K562 (cell line): ENCODE results near the gene SLC6A6. TPM values are rescaled to one million over a fixed set of nuclear protein-coding genes. Genes with fewer than 3 reads are reported as not detected.
A peak's percentile ranks its signal among the peaks of the same experiment; 100 is the strongest.

Experiments
- ATF7 ChIP-seq: fragments of 450-650 bp; IDR thresholded peaks from 2 replicates; pipeline ENCODE4 v1.7.1; 2014; ENCODE audit warnings: mild to moderate bottlenecking, moderate library complexity
- CTBP1 ChIP-seq: fragments of 450-650 bp; IDR thresholded peaks from 2 replicates; pipeline ENCODE4 v1.6.1; 2016; ENCODE audit warnings: borderline replicate concordance
- DPF2 ChIP-seq: fragments of 450-650 bp; IDR thresholded peaks from 2 replicates; pipeline ENCODE4 v1.6.1; 2016
- E2F4 ChIP-seq: sonication (generic); formaldehyde crosslinking; IDR thresholded peaks from 2 replicates; pipeline ENCODE4 v1.8.0; 2022; ENCODE audit warnings: mild to moderate bottlenecking, low read depth, missing genetic modification reagents
- ELF4 ChIP-seq: fragments of 450-650 bp; formaldehyde crosslinking; IDR thresholded peaks from 2 replicates; pipeline ENCODE4 v1.4.0; 2022; ENCODE audit warnings: missing genetic modification characterization
- ESRRB ChIP-seq: fragments of 250-450 bp; sonication (Bioruptor Pico); IDR thresholded peaks from 2 replicates; pipeline ENCODE4 v1.5.0; 2020; ENCODE audit warnings: mild to moderate bottlenecking, moderate library complexity, borderline replicate concordance
- FOXA1 ChIP-seq: fragments of 450-650 bp; IDR thresholded peaks from 2 replicates; pipeline ENCODE4 v1.6.1; 2016; ENCODE audit warnings: mild to moderate bottlenecking, borderline replicate concordance
- FOXA3 ChIP-seq, 2 experiments: fragments of 450-650 bp in 1 of 2; sonication (generic) in 1 of 2; formaldehyde crosslinking; IDR thresholded peaks in 1 of 2; conservative IDR thresholded peaks in 1 of 2; 2 replicates each; pipeline versions ENCODE4 v1.4.0 to v1.8.0; 2020 to 2022; ENCODE audit warnings: mild to moderate bottlenecking in 2 of 2, missing genetic modification reagents in 1 of 2
- HCFC1 ChIP-seq: IDR thresholded peaks from 2 replicates; pipeline ENCODE4 v1.6.1; 2012; ENCODE audit warnings: low read depth, low read length, improper control_type of control experiment
- HOMEZ ChIP-seq: fragments of 250-450 bp; sonication (Bioruptor Pico); IDR thresholded peaks from 2 replicates; pipeline ENCODE4 v1.4.0; 2020; ENCODE audit warnings: mild to moderate bottlenecking, moderate library complexity
- L3MBTL2 ChIP-seq: fragments of 450-650 bp; IDR thresholded peaks from 2 replicates; pipeline ENCODE4 v1.6.1; 2016; ENCODE audit warnings: mild to moderate bottlenecking, moderate library complexity
- MBD2 ChIP-seq: sonication (generic); IDR thresholded peaks from 2 replicates; pipeline ENCODE4 v1.6.1; 2016; ENCODE audit warnings: low read depth, borderline replicate concordance
- MYBL2 ChIP-seq, 2 experiments: fragments of 450-650 bp in 1 of 2; sonication (generic) in 1 of 2; formaldehyde crosslinking in 1 of 2; IDR thresholded peaks; 2 replicates each; pipeline versions ENCODE4 v1.6.1 to v1.8.1; 2017 to 2022; ENCODE audit warnings: borderline replicate concordance in 1 of 2, inconsistent platforms in 1 of 2, low read depth in 1 of 2, mild to moderate bottlenecking in 1 of 2, missing genetic modification reagents in 1 of 2, moderate library complexity in 1 of 2
- NELFE ChIP-seq: IDR thresholded peaks from 2 replicates; pipeline ENCODE4 v1.6.1; 2011; ENCODE audit warnings: mild to moderate bottlenecking; ENCODE audit not compliant: insufficient read depth, insufficient read length
- NFATC3 ChIP-seq: fragments of 450-650 bp; IDR thresholded peaks from 2 replicates; pipeline ENCODE4 v1.6.1; 2017; ENCODE audit warnings: mild to moderate bottlenecking
- POLR2AphosphoS2 ChIP-seq: IDR thresholded peaks from 2 replicates; pipeline ENCODE4 v1.6.1; 2012; ENCODE audit warnings: low read length, improper control_type of control experiment
- PTBP1 ChIP-seq: fragments of 200-400 bp; formaldehyde crosslinking; IDR thresholded peaks from 2 replicates; pipeline ENCODE4 v1.6.1; 2017; ENCODE audit warnings: low read depth, low read length
- PURB ChIP-seq: sonication (generic); formaldehyde crosslinking; IDR thresholded peaks from 2 replicates; pipeline ENCODE4 v1.9.0; 2021; ENCODE audit warnings: low read depth, mild to moderate bottlenecking, missing genetic modification reagents
- RBM14 ChIP-seq: fragments of 200-400 bp; formaldehyde crosslinking; IDR thresholded peaks from 2 replicates; pipeline ENCODE4 v1.6.1; 2018; ENCODE audit warnings: low read depth, mild to moderate bottlenecking, low read length, moderate library complexity, borderline replicate concordance; ENCODE audit not compliant: insufficient read depth
- SP2 ChIP-seq: IDR thresholded peaks from 2 replicates; pipeline ENCODE4 v1.6.1; 2011; ENCODE audit warnings: mild to moderate bottlenecking, low read depth, low read length, moderate library complexity; ENCODE audit not compliant: poor library complexity, severe bottlenecking; ENCODE audit errors: extremely low read depth
- TAF15 ChIP-seq: fragments of 200-400 bp; formaldehyde crosslinking; IDR thresholded peaks from 2 replicates; pipeline ENCODE4 v1.6.1; 2017; ENCODE audit warnings: mild to moderate bottlenecking, low read depth, low read length, moderate library complexity
- TAF7 ChIP-seq: fragments of 450-650 bp; IDR thresholded peaks from 2 replicates; pipeline ENCODE4 v1.6.1; 2016; ENCODE audit warnings: missing genetic modification characterization, missing compliant biosample characterization
- TEAD2 ChIP-seq: fragments of 450-650 bp; IDR thresholded peaks from 2 replicates; pipeline ENCODE4 v1.6.1; 2016; ENCODE audit warnings: missing genetic modification characterization, control low read depth, missing compliant biosample characterization
- TRIM24 ChIP-seq, 2 experiments: fragments of 450-650 bp; IDR thresholded peaks; 2 replicates each; pipeline ENCODE4 v1.6.1; 2016
- ZFP36 ChIP-seq: fragments of 150-350 bp; IDR thresholded peaks from 2 replicates; pipeline ENCODE4 v1.6.1; 2018; ENCODE audit warnings: low read length, low read depth; ENCODE audit not compliant: partially characterized antibody
- ZNF436 ChIP-seq: fragments of 250-450, 450-650 bp; sonication (Bioruptor Pico); formaldehyde crosslinking; IDR thresholded peaks from 2 replicates; pipeline ENCODE4 v1.7.0; 2020; ENCODE audit warnings: mild to moderate bottlenecking
- polyA plus RNA-seq, 8 experiments: library from polyadenylated mRNA; depleted of rRNA in 4 of 8; stranded (reverse) in 5 of 8; unstranded in 3 of 8; fragments of >200 nt; fragmentation: Nextera tagmentation in 2 of 8; fragmentation: Illumina TruSeq in 1 of 8; extraction: Ambion mirVana in 2 of 8; extraction: Trizol in 1 of 8; gene quantifications; 2 replicates each; pipeline versions ENCODE4 v1.2.1 to v1.2.3, GENCODE V29; 2011 to 2014; ENCODE audit warnings: inconsistent platforms in 1 of 8, missing spikeins in 1 of 8
- total RNA-seq, 7 experiments: library from RNA; depleted of rRNA in 6 of 7; stranded (reverse); fragments of >200 nt in 6 of 7; fragmentation: Illumina TruSeq in 2 of 7; extraction: Trizol in 2 of 7; gene quantifications; 2 replicates each; pipeline versions ENCODE4 v1.2.1 to v1.2.3, GENCODE V29; 2011 to 2021; ENCODE audit warnings: low replicate concordance in 1 of 7
- TF ChIP-seq, protein P1 (sequence below): fragments of 250-450 bp; sonication (Bioruptor Pico); IDR thresholded peaks from 2 replicates; pipeline ENCODE4 v1.5.0; 2021; ENCODE audit warnings: mild to moderate bottlenecking, borderline replicate concordance

The SLC6A6 gene
- total and polyA plus RNA-seq, 9 of the 15 experiments (the other 6 are each of a cell fraction or from before 2014, with no cell fraction given): 12.3 to 203 (median 93.2) TPM

DNA sequence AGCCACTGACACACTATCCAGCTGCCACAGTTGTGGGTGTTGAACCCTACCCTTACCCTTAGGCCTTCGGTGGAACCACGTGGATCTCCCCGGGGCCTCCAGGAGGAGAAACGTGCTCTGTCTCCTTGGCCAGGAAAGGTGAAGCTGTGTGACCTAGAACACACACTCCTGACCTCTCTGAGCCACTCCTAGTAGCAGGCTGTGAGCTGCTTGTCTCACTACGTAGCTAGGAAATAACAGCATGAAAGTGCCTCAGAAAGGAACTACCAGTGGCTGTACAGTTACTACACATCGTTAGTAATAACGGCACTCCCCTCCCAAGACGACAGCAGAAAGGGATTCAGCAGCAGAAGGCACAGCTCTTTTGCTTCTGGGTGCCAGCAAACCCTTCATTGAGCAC is 36.2 kb upstream of the SLC6A6 start (continued):
- TF ChIP-seq PURB (CRISPR knock-in tag): no peak
- TF ChIP-seq ZNF436: no peak
- no peak for TF ChIP-seq TAF7 (tag)
- TF ChIP-seq ZFP36: peak; percentile 95
- TF ChIP-seq L3MBTL2: peak; percentile 37; the same call in 1 of the 2 replicates
- no peak for TF ChIP-seq ESRRB (CRISPR knock-in tag)
- no peak for TF ChIP-seq ELF4
- no peak for TF ChIP-seq HOMEZ (CRISPR knock-in tag)
- TF ChIP-seq MYBL2 (IDR thresholded peaks at IDR 0.05; ENCODE audit: low read depth): no peak
- no peak for TF ChIP-seq MYBL2 (CRISPR knock-in tag; IDR thresholded peaks at IDR 0.05; ENCODE audit: borderline replicate concordance)
- TF ChIP-seq, protein P1, sequence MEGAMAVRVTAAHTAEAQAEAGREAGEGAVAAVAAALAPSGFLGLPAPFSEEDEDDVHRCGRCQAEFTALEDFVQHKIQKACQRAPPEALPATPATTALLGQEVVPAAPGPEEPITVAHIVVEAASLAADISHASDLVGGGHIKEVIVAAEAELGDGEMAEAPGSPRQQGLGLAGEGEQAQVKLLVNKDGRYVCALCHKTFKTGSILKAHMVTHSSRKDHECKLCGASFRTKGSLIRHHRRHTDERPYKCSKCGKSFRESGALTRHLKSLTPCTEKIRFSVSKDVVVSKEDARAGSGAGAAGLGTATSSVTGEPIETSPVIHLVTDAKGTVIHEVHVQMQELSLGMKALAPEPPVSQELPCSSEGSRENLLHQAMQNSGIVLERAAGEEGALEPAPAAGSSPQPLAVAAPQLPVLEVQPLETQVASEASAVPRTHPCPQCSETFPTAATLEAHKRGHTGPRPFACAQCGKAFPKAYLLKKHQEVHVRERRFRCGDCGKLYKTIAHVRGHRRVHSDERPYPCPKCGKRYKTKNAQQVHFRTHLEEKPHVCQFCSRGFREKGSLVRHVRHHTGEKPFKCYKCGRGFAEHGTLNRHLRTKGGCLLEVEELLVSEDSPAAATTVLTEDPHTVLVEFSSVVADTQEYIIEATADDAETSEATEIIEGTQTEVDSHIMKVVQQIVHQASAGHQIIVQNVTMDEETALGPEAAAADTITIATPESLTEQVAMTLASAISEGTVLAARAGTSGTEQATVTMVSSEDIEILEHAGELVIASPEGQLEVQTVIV (CRISPR knock-in tag): no peak
- TF ChIP-seq PTBP1: 0 out of 2 replicates have a peak, but pooled peaks have one; percentile 80
- no peak for TF ChIP-seq NELFE
- TF ChIP-seq TRIM24 (IDR thresholded peaks at IDR 0.05): no peak
- no peak for TF ChIP-seq NFATC3
- TF ChIP-seq HCFC1: no peak
- no peak for TF ChIP-seq POLR2AphosphoS2
- TF ChIP-seq ATF7: no peak
- no peak for TF ChIP-seq TAF15
- 0 out of 2 replicates have a peak, but pooled peaks have one; percentile 10 for TF ChIP-seq DPF2
- TF ChIP-seq RBM14: no peak
- TF ChIP-seq MBD2: no peak
- no peak for TF ChIP-seq FOXA3 (CRISPR knock-in tag; conservative IDR thresholded peaks at IDR 0.05 in 1 of 2, IDR thresholded peaks at IDR 0.05 in 1 of 2)
- no peak for TF ChIP-seq TEAD2
- no peak for TF ChIP-seq CTBP1
- no peak for TF ChIP-seq SP2
- no peak for TF ChIP-seq FOXA1
- TF ChIP-seq E2F4: no peak
